Neural cell (in vitro differentiated cells): ENCODE results near the gene EXOC6B. TPM values are rescaled to one million over a fixed set of nuclear protein-coding genes. Genes with fewer than 3 reads are reported as not detected.

ENCODE experiments used
- H2AFZ ChIP-seq: fragments of 200-600, 300-800 bp; sonication (generic), shearing (Covaris generic); 2 replicates; pipeline ENCODE4 v1.6.0; 2014; ENCODE audit warnings: low read depth, mild to moderate bottlenecking, antibody characterized with exemption, low read length, moderate library complexity
- H3F3A ChIP-seq: fragments of 200-600 bp; shearing (Covaris generic); 2 replicates; pipeline ENCODE4 v1.6.1; 2016; ENCODE audit warnings: mild to moderate bottlenecking, moderate library complexity, mixed read lengths, antibody characterized with exemption, low read length; ENCODE audit not compliant: insufficient read depth, poor library complexity, severe bottlenecking
- H3K27ac ChIP-seq: fragments of 200-600, 300-800 bp; sonication (generic), shearing (Covaris generic); 2 replicates; pipeline ENCODE4 v1.5.1; 2014; ENCODE audit warnings: mild to moderate bottlenecking, low read length, moderate library complexity
- H3K27me3 ChIP-seq: fragments of 300-800, 200-600 bp; sonication (generic), shearing (Covaris generic); 2 replicates; pipeline ENCODE4 v1.6.0; 2014; ENCODE audit warnings: mild to moderate bottlenecking, low read depth, low read length, moderate library complexity; ENCODE audit not compliant: insufficient read depth
- H3K36me3 ChIP-seq: fragments of 300-800, 200-600 bp; sonication (generic), shearing (Covaris generic); 2 replicates; pipeline ENCODE4 v1.5.1; 2014; ENCODE audit warnings: mild to moderate bottlenecking, antibody characterized with exemption, low read length, moderate library complexity; ENCODE audit not compliant: insufficient read depth
- H3K4me2 ChIP-seq: fragments of 300-800, 200-600 bp; sonication (generic), shearing (Covaris generic); 2 replicates; pipeline ENCODE4 v1.6.0; 2014; ENCODE audit warnings: mild to moderate bottlenecking, low read length
- H3K4me3 ChIP-seq: fragments of 300-800, 200-600 bp; sonication (generic), shearing (Covaris generic); 2 replicates; pipeline ENCODE4 v1.5.1; 2014; ENCODE audit warnings: mild to moderate bottlenecking, low read length, moderate library complexity
- H3K79me2 ChIP-seq: fragments of 200-600 bp; shearing (Covaris generic); replicated peaks from 2 replicates; pipeline ENCODE4 v1.6.0; 2014; ENCODE audit warnings: mild to moderate bottlenecking, low read length, moderate library complexity; ENCODE audit not compliant: insufficient read depth
- H3K9ac ChIP-seq: fragments of 300-800, 200-600 bp; sonication (generic), shearing (Covaris generic); 2 replicates; pipeline ENCODE4 v1.6.1; 2016; ENCODE audit warnings: mild to moderate bottlenecking, low read length, mixed read lengths
- H3K9me2 ChIP-seq: fragments of 200-600 bp; shearing (Covaris generic); 2 replicates; pipeline ENCODE4 v1.6.1; 2016; ENCODE audit warnings: mild to moderate bottlenecking, low read length, mixed read lengths; ENCODE audit not compliant: insufficient read depth
- H3K9me3 ChIP-seq: fragments of 200-600, 300-800 bp; sonication (generic), shearing (Covaris generic); 2 replicates; pipeline ENCODE4 v1.6.1; 2016; ENCODE audit warnings: mild to moderate bottlenecking, mixed run types, low read length, moderate library complexity, mixed read lengths
- H4K20me1 ChIP-seq: fragments of 200-600 bp; shearing (Covaris generic); 2 replicates; pipeline ENCODE4 v1.6.1; 2016; ENCODE audit warnings: mild to moderate bottlenecking, mixed run types; ENCODE audit not compliant: insufficient read depth
- EP300 ChIP-seq: fragments of 450-650 bp; conservative IDR thresholded peaks from 2 replicates; pipeline ENCODE4 v1.6.1; 2014; ENCODE audit warnings: antibody characterized with exemption, mild to moderate bottlenecking, moderate library complexity; ENCODE audit not compliant: poor library complexity, severe bottlenecking
- EZH2 ChIP-seq: fragments of 200-600, 300-800 bp; shearing (Covaris generic), sonication (generic); IDR thresholded peaks from 2 replicates; pipeline ENCODE4 v1.6.1; 2014; ENCODE audit warnings: antibody characterized with exemption, low read length, borderline replicate concordance, mild to moderate bottlenecking; ENCODE audit not compliant: insufficient read depth, poor library complexity, severe bottlenecking
- MXI1 ChIP-seq: fragments of 450-650 bp; conservative IDR thresholded peaks from 2 replicates; pipeline ENCODE4 v1.6.1; 2014; ENCODE audit warnings: antibody characterized with exemption, mild to moderate bottlenecking; ENCODE audit not compliant: poor library complexity, severe bottlenecking
- POLR2AphosphoS5 ChIP-seq: IDR thresholded peaks from 2 replicates; pipeline ENCODE4 v1.6.1; 2012
- RAD21 ChIP-seq: fragments of 450-650 bp; conservative IDR thresholded peaks from 2 replicates; pipeline ENCODE4 v1.6.1; 2014; ENCODE audit warnings: antibody characterized with exemption, mild to moderate bottlenecking, moderate library complexity
- REST ChIP-seq: IDR thresholded peaks from 2 replicates; pipeline ENCODE4 v1.6.1; 2012; ENCODE audit warnings: borderline replicate concordance
- SMC3 ChIP-seq: fragments of 450-650 bp; conservative IDR thresholded peaks from 2 replicates; pipeline ENCODE4 v1.6.1; 2014; ENCODE audit warnings: antibody characterized with exemption, mild to moderate bottlenecking, moderate library complexity; ENCODE audit not compliant: poor library complexity
- TAF1 ChIP-seq: IDR thresholded peaks from 2 replicates; pipeline ENCODE4 v1.6.1; 2012; ENCODE audit warnings: low read depth
- polyA plus RNA-seq: library from polyadenylated mRNA; depleted of rRNA; stranded (reverse); fragments of >200 nt; gene quantifications from 2 replicates; pipeline ENCODE4 v1.2.3, GENCODE V29; 2014
- TF ChIP-seq, protein P1 (sequence below): fragments of 450-650 bp; IDR thresholded peaks from 2 replicates; pipeline ENCODE4 v1.5.1; 2014; ENCODE audit warnings: antibody characterized with exemption, mild to moderate bottlenecking, moderate library complexity; ENCODE audit not compliant: poor library complexity, severe bottlenecking

Gene EXOC6B
- polyA plus RNA-seq, 1 donor from 2014 or later: 23.4 TPM

DNA sequence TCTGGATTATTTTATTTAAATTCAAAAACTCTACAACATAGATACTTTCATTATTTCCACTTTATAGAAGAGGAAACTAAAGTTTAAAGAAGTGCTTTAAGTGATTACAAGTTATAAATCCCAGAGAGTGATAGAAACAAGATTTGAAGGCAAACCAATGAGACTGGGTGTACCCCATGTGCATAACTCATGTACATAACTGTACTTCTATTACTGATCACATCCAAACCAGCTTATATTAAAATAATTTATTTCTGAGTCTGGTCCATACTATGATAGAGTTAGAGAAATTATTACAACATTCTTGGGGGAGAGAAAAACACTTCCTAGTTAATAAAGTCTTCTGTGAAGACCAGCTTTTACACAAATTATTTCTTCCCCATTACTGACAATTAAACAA is 221.4 kb downstream of the EXOC6B start:
- no peaks in the 10 kb centered on the region for H3K79me2 ChIP-seq

DNA sequence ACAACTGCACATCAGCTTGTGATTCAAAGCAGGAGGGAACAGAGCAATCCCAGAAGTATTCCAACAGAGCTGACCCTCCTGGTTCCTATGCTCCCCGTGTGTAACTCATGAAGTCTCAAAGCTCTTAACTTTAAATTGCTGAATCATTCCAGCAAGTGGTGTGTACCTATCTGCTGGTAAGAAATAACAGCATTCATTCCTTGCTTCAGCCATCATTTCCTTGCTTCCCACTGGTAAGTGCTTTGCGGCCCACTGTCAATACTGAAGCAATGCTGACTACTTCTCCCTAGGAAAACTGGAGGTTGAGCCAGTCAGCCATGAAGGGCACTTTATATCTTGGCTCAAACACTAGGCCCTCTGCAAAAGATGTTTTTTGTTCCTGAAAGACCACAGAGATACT is 222.4 kb downstream of the EXOC6B start:
- Histone ChIP-seq H3K27me3 (no peaks in the 10 kb centered on the region), H3K36me3 (no peaks in the 10 kb centered on the region), H3K27ac (peak overlapping the region; percentile 71), H3K79me2 (no peaks in the 10 kb centered on the region), H3K4me3 (peak overlapping the region; percentile 48), H3K9me3 (no peaks in the 10 kb centered on the region), H2AFZ (no peak overlapping the region), H3K4me2 (peak overlapping the region; percentile 25), H3K9ac (peak overlapping the region; percentile 18), H3K9me2 (no peaks in the 10 kb centered on the region), H4K20me1 (no peaks in the 10 kb centered on the region), H3F3A (peaks cover 3% of the 10 kb centered on the region)
- TF ChIP-seq POLR2AphosphoS5 (no peak), MXI1 (no peak), EZH2 (no peak), REST (no peak), RAD21 (no peak), TAF1 (no peak), EP300 (no peak), SMC3 (no peak)
- TF ChIP-seq, protein P1, sequence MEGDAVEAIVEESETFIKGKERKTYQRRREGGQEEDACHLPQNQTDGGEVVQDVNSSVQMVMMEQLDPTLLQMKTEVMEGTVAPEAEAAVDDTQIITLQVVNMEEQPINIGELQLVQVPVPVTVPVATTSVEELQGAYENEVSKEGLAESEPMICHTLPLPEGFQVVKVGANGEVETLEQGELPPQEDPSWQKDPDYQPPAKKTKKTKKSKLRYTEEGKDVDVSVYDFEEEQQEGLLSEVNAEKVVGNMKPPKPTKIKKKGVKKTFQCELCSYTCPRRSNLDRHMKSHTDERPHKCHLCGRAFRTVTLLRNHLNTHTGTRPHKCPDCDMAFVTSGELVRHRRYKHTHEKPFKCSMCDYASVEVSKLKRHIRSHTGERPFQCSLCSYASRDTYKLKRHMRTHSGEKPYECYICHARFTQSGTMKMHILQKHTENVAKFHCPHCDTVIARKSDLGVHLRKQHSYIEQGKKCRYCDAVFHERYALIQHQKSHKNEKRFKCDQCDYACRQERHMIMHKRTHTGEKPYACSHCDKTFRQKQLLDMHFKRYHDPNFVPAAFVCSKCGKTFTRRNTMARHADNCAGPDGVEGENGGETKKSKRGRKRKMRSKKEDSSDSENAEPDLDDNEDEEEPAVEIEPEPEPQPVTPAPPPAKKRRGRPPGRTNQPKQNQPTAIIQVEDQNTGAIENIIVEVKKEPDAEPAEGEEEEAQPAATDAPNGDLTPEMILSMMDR: no peak

More for the DNA sequence above, 221.4 kb downstream of the EXOC6B start:
- H3K9me3 ChIP-seq: no peaks in the 10 kb centered on the region
- no peak overlapping the region for H3K4me2 ChIP-seq
- H3K27ac ChIP-seq: no peak overlapping the region
- H3K36me3 ChIP-seq: no peaks in the 10 kb centered on the region
- H3K4me3 ChIP-seq: no peak overlapping the region
- H3K9ac ChIP-seq: no peak overlapping the region
- TF ChIP-seq MXI1 (no peak), EZH2 (no peak)
- H3K9me2 ChIP-seq: no peaks in the 10 kb centered on the region
- no peaks in the 10 kb centered on the region for H4K20me1 ChIP-seq
- no peak overlapping the region for H2AFZ ChIP-seq
- peaks cover 3% of the 10 kb centered on the region for H3F3A ChIP-seq
- H3K27me3 ChIP-seq: no peaks in the 10 kb centered on the region

DNA sequence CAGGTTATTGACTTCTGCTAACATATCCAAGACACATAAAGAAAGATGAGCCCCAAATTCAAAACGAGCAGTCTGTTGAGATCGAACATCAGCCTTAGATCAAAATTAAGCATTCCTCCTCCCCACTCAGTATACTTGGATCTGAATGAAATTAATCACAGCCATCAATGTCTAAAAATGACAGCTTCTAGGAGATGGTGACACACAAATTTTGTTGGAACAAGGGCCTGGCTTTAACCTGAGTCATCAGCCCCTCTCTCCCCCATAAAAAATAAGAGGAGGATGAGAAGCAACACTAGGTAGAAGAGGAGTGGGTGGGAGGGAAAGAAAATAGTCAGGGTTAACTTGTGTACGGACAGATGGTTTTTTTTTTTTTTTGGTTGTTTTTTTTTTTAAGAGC is 223.1 kb downstream of the EXOC6B start:
- H3K9ac ChIP-seq: no peak overlapping the region
- TF ChIP-seq EP300: peak; percentile 68
- TF ChIP-seq MXI1: no peak
- H2AFZ ChIP-seq: no peak overlapping the region
- H3K9me2 ChIP-seq: no peaks in the 10 kb centered on the region
- no peaks in the 10 kb centered on the region for H4K20me1 ChIP-seq
- peak overlapping the region; percentile 23 for H3K4me2 ChIP-seq
- H3F3A ChIP-seq: peaks cover 3% of the 10 kb centered on the region
- no peaks in the 10 kb centered on the region for H3K79me2 ChIP-seq
- H3K4me3 ChIP-seq: peak overlapping the region; percentile 48
- H3K27ac ChIP-seq: peak overlapping the region; percentile 71
- no peaks in the 10 kb centered on the region for H3K27me3 ChIP-seq
- no peaks in the 10 kb centered on the region for H3K9me3 ChIP-seq
- no peaks in the 10 kb centered on the region for H3K36me3 ChIP-seq
